ENCODE data around the gene PHF2.

DNA sequence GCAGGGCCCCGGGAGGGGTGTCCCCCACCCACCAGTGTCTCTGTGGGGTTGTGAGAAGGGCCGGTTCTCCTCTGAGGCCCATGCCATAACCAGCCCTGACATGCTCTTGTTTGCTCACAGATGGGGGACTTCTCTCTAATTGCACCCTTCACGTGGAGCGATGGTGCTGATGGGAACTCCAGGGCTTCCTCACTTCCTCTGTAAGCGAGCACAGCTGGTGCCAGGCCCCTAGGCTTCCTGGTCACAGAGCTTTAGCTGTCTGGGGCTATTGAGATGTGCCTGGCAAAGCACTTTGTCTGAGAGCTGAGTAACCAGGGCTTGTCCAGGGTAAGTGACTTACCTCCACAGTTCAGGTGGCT lies 36.4 kb downstream of the PHF2 start:
- TF ChIP-seq CEBPB (IDR thresholded peaks at IDR 0.05; ENCODE audit: low read depth, low read length) (no peak), MAX (IDR thresholded peaks at IDR 0.05) (no peak), MAFK (IDR thresholded peaks at IDR 0.05; ENCODE audit: low read depth, low read length) (no peak), CTCF (IDR thresholded peaks at IDR 0.05; ENCODE audit: control extremely low read depth in 1 of 3, insufficient read depth in 1 of 3, low read depth in 1 of 3, low read length in 3 of 3) (no peak), EP300 (IDR thresholded peaks at IDR 0.05; ENCODE audit: borderline replicate concordance in 1 of 2, low read depth in 2 of 2, low read length in 2 of 2) (no peak), POLR2AphosphoS5 (IDR thresholded peaks at IDR 0.05; ENCODE audit: low read depth, low read length) (no peak), SP1 (IDR thresholded peaks at IDR 0.05; ENCODE audit: low read depth, low read length) (no peak), POLR2A (IDR thresholded peaks at IDR 0.05; ENCODE audit: control extremely low read depth in 1 of 2, low read depth in 2 of 2, low read length in 2 of 2) (no peak), YY1 (IDR thresholded peaks at IDR 0.05; ENCODE audit: low read depth, low read length) (no peak)

All from H1 (cell line).